ENCODE results near the gene E2F7. TPM values are rescaled to one million over a fixed set of nuclear protein-coding genes. Genes with fewer than 3 reads are reported as not detected.

E2F7 gene
- total RNA-seq, 3 donors from 2014 or later, result 0.89 to 4.4 (median 0.90) TPM

DNA sequence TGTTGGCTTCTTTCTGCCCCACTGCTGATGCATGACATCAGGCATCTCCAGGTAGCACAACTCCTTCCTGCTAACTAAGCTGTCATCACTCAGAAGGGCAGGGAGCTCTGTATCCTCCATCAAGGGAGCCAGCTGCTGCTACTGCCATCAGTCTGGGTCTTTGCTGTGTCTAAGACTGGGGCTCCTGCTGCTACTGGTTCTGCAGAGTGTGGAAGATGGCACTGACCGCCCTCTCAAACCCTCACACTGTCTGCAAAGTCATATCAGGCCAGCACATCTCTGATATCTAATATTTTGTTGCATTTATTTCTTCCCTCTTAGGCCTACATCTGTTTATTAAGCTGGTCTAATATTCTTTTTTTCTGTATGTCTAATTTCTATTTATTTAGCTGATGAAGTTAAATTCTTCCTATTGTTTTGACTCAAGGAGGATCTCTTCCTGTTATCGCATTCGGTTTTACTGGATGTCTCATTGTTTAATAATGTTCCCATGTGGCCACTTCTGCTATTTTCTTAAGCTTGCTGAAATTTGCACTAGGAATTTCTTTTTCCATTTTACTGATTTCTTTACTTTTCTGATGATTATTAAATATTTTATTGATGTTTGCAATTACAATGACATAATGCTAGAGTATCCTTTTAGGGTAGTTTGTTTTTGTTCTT, 7.6 kb upstream of the E2F7 start:
- H3K9me3 ChIP-seq, result no peaks in the 10 kb centered on the region
- DNase-seq, result no peak
- intact Hi-C loops (cut with DNase I, micrococcal nuclease), result no loop called here
- TF ChIP-seq, protein P1, sequence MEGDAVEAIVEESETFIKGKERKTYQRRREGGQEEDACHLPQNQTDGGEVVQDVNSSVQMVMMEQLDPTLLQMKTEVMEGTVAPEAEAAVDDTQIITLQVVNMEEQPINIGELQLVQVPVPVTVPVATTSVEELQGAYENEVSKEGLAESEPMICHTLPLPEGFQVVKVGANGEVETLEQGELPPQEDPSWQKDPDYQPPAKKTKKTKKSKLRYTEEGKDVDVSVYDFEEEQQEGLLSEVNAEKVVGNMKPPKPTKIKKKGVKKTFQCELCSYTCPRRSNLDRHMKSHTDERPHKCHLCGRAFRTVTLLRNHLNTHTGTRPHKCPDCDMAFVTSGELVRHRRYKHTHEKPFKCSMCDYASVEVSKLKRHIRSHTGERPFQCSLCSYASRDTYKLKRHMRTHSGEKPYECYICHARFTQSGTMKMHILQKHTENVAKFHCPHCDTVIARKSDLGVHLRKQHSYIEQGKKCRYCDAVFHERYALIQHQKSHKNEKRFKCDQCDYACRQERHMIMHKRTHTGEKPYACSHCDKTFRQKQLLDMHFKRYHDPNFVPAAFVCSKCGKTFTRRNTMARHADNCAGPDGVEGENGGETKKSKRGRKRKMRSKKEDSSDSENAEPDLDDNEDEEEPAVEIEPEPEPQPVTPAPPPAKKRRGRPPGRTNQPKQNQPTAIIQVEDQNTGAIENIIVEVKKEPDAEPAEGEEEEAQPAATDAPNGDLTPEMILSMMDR (IDR thresholded peaks at IDR 0.05), result no peak
- no peak overlapping the region for H3K4me3 ChIP-seq
- H3K4me1 ChIP-seq (ENCODE audit: low read depth), result no peaks in the 10 kb centered on the region
- no peaks in the 10 kb centered on the region for H3K36me3 ChIP-seq (ENCODE audit: low read depth)
- no peak for ATAC-seq

DNA sequence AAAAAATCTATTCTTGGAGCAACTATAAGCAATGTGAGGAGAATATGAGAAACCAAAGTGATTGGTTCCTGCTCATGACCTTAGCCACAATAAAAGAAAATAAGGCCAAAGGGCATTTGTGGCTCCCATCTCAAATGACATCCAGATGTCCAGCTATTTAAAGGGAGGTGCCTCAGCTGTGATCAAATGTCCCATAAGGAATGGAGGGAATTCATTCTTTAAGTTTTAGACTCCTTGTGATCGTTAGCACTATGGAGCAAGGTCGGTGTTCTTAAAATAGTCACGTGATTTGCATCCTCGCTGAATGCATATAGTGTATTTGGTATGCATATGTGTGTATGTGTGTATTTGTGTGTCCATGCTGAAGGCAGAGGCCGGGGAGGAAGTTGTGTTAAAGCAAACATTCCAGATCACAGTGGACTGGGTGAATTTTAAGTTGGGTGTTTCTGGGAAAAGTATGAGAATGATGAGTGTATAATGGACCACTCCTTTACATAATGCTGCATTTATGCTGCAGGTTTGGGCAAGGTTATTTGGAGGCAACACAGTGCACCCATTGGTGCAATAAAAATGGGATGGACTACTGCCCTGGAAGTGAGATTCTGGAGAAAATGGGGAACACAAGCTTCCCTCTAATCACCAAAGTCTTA, 5.6 kb upstream of the E2F7 start:
- TF ChIP-seq, protein P1 (IDR thresholded peaks at IDR 0.05), result no peak
- no peak overlapping the region for H3K4me3 ChIP-seq
- DNase-seq (no peak), ATAC-seq (no peak)
- no peaks in the 10 kb centered on the region for H3K4me1 ChIP-seq (ENCODE audit: low read depth)
- no peaks in the 10 kb centered on the region for H3K36me3 ChIP-seq (ENCODE audit: low read depth)
- intact Hi-C loops (cut with DNase I, micrococcal nuclease), result no loop called here
- H3K9me3 ChIP-seq, result no peaks in the 10 kb centered on the region

DNA sequence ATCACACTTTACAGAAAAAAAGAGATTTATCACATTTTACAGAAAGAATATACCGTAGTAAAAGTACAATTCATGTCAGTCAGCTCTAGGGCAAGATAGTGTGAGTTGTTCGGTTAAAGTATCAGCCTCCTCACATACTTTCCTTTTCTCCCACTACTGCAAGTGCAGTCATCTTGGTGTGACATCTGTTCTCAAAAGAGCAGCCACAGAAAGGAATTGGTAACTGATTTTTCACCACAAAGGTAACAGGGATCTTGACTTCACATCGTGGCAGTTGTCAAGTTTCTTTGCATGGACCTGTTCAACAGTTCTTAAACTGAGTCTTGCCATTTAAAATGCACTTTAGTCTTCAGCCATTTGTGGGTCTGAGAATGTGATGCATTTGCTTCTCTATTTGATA, 5.0 kb upstream of the E2F7 start:
- TF ChIP-seq, protein P1 (IDR thresholded peaks at IDR 0.05), result no peak

DNA sequence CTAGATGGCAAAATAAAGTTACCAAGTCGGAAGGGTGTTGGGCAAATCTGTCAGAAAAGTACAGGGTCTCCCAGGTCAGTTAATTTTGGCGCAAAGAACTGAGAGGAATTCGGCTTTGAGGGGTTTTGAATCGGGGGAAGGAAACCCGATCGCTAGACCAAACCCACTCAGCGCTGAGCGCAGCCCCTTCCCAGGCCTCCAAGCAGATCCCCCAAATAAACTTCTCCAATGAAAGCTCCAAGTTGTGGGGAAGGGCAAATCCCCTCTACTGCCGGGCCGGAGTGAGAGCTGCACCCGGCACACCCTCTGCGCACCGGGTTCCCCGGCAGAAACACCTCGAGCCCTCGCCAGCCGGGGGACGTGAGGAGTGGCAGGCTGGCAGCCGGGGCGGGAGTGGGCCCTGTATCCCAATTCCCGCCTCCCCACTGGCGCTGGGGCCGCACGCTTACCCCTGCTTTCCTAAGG, 441 bp downstream of the E2F7 start:
- no peaks in the 10 kb centered on the region for H3K9me3 ChIP-seq
- TF ChIP-seq, protein P1 (IDR thresholded peaks at IDR 0.05), result no peak
- DNase-seq, result peak in 2 of 3 donors; percentile 2 to 53
- H3K4me1 ChIP-seq (ENCODE audit: low read depth), result peaks cover 9% of the 10 kb centered on the region
- peak; percentile 51 for ATAC-seq
- no peaks in the 10 kb centered on the region for H3K36me3 ChIP-seq (ENCODE audit: low read depth)
- H3K4me3 ChIP-seq, result peak overlapping the region; percentile 30
- intact Hi-C loops (cut with DNase I, micrococcal nuclease), result no loop called here

More for the DNA sequence above, 5.0 kb upstream of the E2F7 start:
- Histone ChIP-seq H3K4me1 (ENCODE audit: low read depth) (no peaks in the 10 kb centered on the region), H3K36me3 (ENCODE audit: low read depth) (no peaks in the 10 kb centered on the region), H3K9me3 (no peaks in the 10 kb centered on the region), H3K4me3 (no peak overlapping the region)
- DNase-seq, result no peak
- no peak for ATAC-seq
- intact Hi-C loops (cut with DNase I, micrococcal nuclease), result no loop called here

DNA sequence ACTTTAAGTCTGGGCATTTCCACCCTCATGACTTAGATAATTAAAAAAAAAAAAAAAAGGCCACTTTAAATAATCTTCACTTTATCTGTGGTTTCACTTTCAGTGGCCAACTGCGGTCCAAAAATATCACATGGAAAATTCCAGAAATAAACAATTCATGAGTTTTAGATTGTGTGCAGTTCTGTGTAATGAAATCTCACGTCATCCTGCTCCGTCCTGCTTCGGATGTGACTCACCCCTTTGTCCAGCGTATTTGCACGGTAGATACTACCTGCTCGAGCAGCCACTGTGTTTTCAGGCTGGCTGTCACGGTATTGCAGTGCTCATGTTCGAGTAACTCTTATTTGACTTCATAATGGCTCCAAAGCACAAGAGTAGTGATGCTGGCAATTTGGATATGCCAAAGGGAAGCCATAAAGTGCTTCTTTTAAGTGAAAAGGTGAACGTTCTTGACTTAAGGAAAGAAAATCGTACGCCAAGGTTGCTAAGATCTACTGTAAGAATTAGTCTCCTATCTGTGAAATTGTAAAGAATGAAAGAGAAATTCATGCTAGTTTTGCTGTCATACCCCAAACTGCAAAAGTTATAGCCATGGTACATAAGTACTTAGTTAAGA, 2.4 kb downstream of the E2F7 start:
- DNase-seq, result no peak
- no peaks in the 10 kb centered on the region for H3K36me3 ChIP-seq (ENCODE audit: low read depth)
- no peak for ATAC-seq
- H3K4me1 ChIP-seq (ENCODE audit: low read depth), result peaks cover 9% of the 10 kb centered on the region
- TF ChIP-seq, protein P1 (IDR thresholded peaks at IDR 0.05), result no peak
- H3K4me3 ChIP-seq, result no peak overlapping the region
- intact Hi-C loops (cut with DNase I, micrococcal nuclease), result no loop called here
- no peaks in the 10 kb centered on the region for H3K9me3 ChIP-seq
